ENCODE data around the gene NXPH1.
"Not testable (repeated sequence)": the region's sequence is repeated elsewhere in the genome, so short reads cannot be mapped to it uniquely, and the experiment has no call there.

The NXPH1 gene

GRCh38 chr7:8731756-8732155 is 298.3 kb downstream of the NXPH1 start:
- not testable (repeated sequence) for DNase-seq

GRCh38 chr7:8739837-8740236 is 306.4 kb downstream of the NXPH1 start:
- DNase-seq: no peak

GRCh38 chr7:8742837-8743236 is 309.4 kb downstream of the NXPH1 start:
- DNase-seq: no peak

GRCh38 chr7:8747338-8747737 is 313.9 kb downstream of the NXPH1 start:
- no peak for DNase-seq

GRCh38 chr7:8751557-8752231 is 318.3 kb downstream of the NXPH1 start:
- no peak for DNase-seq

GRCh38 chr7:8753355-8753754 is 319.9 kb downstream of the NXPH1 start:
- no peak for DNase-seq

GRCh38 chr7:8761731-8762130 is 328.3 kb downstream of the NXPH1 start:
- DNase-seq: no peak

- DNase-seq: no peak
Observed at GRCh38 chr7:8762803-8763202, 329.4 kb downstream of the NXPH1 start.

- DNase-seq: no peak
Observed at GRCh38 chr7:8765374-8765773, 332.0 kb downstream of the NXPH1 start.

GRCh38 chr7:8773518-8773917 is 340.1 kb downstream of the NXPH1 start:
- no peak for DNase-seq

GRCh38 chr7:8778459-8778858 is 345.1 kb downstream of the NXPH1 start:
- no peak for DNase-seq

GRCh38 chr7:8781166-8781565 is 347.8 kb downstream of the NXPH1 start:
- no peak for DNase-seq

GRCh38 chr7:8783229-8783628 is 349.8 kb downstream of the NXPH1 start:
- no peak for DNase-seq

- no peak for DNase-seq
Observed at GRCh38 chr7:8785081-8785480, 351.7 kb downstream of the NXPH1 start.

GRCh38 chr7:8800986-8801385 is 367.6 kb downstream of the NXPH1 start:
- DNase-seq: no peak

Measured in suppressor macrophage treated with lipopolysaccharide for 1 hour (primary cell).